Measurements from ENCODE around the gene ATP9B.

The ATP9B gene

GRCh38 chr18:79223431-79223830, 154.2 kb downstream of the ATP9B start:
- no peak for TF ChIP-seq CTCF (IDR thresholded peaks at IDR 0.05; ENCODE audit: insufficient read depth, low read depth, low read length, missing control alignments)
- no peak for DNase-seq (ENCODE audit: low read depth)
- no peak overlapping the region for H3K4me3 ChIP-seq (ENCODE audit: low read length)

- no peak overlapping the region for H3K4me3 ChIP-seq (ENCODE audit: low read length)
- DNase-seq (ENCODE audit: low read depth) = no peak
- TF ChIP-seq CTCF (IDR thresholded peaks at IDR 0.05; ENCODE audit: insufficient read depth, low read depth, low read length, missing control alignments) = no peak
Observed at GRCh38 chr18:79224381-79224780, 155.2 kb downstream of the ATP9B start.

- no peak overlapping the region for H3K4me3 ChIP-seq (ENCODE audit: low read length)
- DNase-seq (ENCODE audit: low read depth) = no peak
- no peak for TF ChIP-seq CTCF (IDR thresholded peaks at IDR 0.05; ENCODE audit: insufficient read depth, low read depth, low read length, missing control alignments)
Observed at GRCh38 chr18:79227621-79228020, 158.4 kb downstream of the ATP9B start.

GRCh38 chr18:79229431-79229830, 160.2 kb downstream of the ATP9B start:
- no peak for DNase-seq (ENCODE audit: low read depth)
- no peak for TF ChIP-seq CTCF (IDR thresholded peaks at IDR 0.05; ENCODE audit: insufficient read depth, low read depth, low read length, missing control alignments)
- H3K4me3 ChIP-seq (ENCODE audit: low read length) = no peak overlapping the region

GRCh38 chr18:79234438-79234837, 165.2 kb downstream of the ATP9B start:
- no peak for DNase-seq (ENCODE audit: low read depth)
- no peak overlapping the region for H3K4me3 ChIP-seq (ENCODE audit: low read length)
- TF ChIP-seq CTCF (IDR thresholded peaks at IDR 0.05; ENCODE audit: insufficient read depth, low read depth, low read length, missing control alignments) = no peak

- no peak for TF ChIP-seq CTCF (IDR thresholded peaks at IDR 0.05; ENCODE audit: insufficient read depth, low read depth, low read length, missing control alignments)
- DNase-seq (ENCODE audit: low read depth) = no peak
- no peak overlapping the region for H3K4me3 ChIP-seq (ENCODE audit: low read length)
Observed at GRCh38 chr18:79239631-79240030, 170.4 kb downstream of the ATP9B start.

GRCh38 chr18:79241755-79242154, 172.6 kb downstream of the ATP9B start:
- TF ChIP-seq CTCF (IDR thresholded peaks at IDR 0.05; ENCODE audit: insufficient read depth, low read depth, low read length, missing control alignments) = no peak
- no peak for DNase-seq (ENCODE audit: low read depth)
- no peak overlapping the region for H3K4me3 ChIP-seq (ENCODE audit: low read length)

Measured in epithelial cell of esophagus (primary cell).